BJ (cell line): ENCODE results near the gene ZBTB32. TPM values are rescaled to one million over a fixed set of nuclear protein-coding genes. Genes with fewer than 3 reads are reported as not detected.

ENCODE experiments used
- CTCF ChIA-PET: fragments of 350-600 bp; formaldehyde crosslinking; extraction: SDS; loops from one replicate; lab custom pipeline; 2021; ENCODE audit warnings: antibody characterized with exemption, inconsistent platforms; lab: Yijun Ruan, JAX
- POLR2A ChIA-PET: fragments of 300-600 bp; sonication (Branson Sonifier 250); formaldehyde crosslinking; extraction: SDS; loops from one replicate; lab custom pipeline; 2021; ENCODE audit warnings: antibody characterized with exemption; lab: Charles Lee
- DNase-seq: peaks from one replicate; pipeline ENCODE4 v3.0.0-alpha.2; 2011; ENCODE audit warnings: low read depth
- H3K27me3 ChIP-seq: 2 replicates; pipeline ENCODE4 v1.6.0; 2011; ENCODE audit warnings: low read length; ENCODE audit not compliant: control insufficient read depth, insufficient read depth
- H3K36me3 ChIP-seq: 2 replicates; pipeline ENCODE4 v1.5.1; 2011; ENCODE audit warnings: low read length; ENCODE audit not compliant: control insufficient read depth, insufficient read depth
- H3K4me3 ChIP-seq: 2 replicates; pipeline ENCODE4 v1.5.1; 2011; ENCODE audit warnings: low read depth, mild to moderate bottlenecking, control low read depth, low read length
- polyA plus RNA-seq: library from polyadenylated mRNA; depleted of rRNA; stranded (reverse); fragments of >200 nt; gene quantifications from 2 replicates; pipeline ENCODE4 v1.2.3, GENCODE V29; 2011
- TF ChIP-seq, protein P1 (sequence below): IDR thresholded peaks from 2 replicates; pipeline ENCODE4 v1.5.1; 2011; ENCODE audit warnings: low read depth, mild to moderate bottlenecking, control low read depth, inconsistent platforms, low read length, moderate library complexity; ENCODE audit not compliant: insufficient read depth

The ZBTB32 gene
- polyA plus RNA-seq, 1 experiment = not detected

DNA sequence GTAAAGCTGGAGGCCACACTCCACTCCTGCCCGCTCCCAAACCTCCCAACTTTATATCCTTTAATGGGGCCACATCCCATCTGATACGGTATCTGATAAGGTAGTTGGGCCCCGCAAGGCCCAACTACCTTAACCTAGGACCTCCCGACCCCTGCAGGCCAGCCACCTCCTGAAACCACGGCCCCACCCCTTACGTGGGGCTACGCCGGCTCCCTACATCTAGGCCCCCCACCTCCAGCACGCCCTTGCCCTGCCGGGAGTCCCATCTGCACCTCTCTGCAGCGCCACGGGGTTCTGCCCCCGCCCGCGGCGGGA lies 35.7 kb downstream of the ZBTB32 start:
- no peak for DNase-seq
- Histone ChIP-seq H3K4me3 (peak overlapping the region; percentile 53), H3K27me3 (no peaks in the 10 kb centered on the region), H3K36me3 (peaks cover 29% of the 10 kb centered on the region)
- TF ChIP-seq, protein P1, sequence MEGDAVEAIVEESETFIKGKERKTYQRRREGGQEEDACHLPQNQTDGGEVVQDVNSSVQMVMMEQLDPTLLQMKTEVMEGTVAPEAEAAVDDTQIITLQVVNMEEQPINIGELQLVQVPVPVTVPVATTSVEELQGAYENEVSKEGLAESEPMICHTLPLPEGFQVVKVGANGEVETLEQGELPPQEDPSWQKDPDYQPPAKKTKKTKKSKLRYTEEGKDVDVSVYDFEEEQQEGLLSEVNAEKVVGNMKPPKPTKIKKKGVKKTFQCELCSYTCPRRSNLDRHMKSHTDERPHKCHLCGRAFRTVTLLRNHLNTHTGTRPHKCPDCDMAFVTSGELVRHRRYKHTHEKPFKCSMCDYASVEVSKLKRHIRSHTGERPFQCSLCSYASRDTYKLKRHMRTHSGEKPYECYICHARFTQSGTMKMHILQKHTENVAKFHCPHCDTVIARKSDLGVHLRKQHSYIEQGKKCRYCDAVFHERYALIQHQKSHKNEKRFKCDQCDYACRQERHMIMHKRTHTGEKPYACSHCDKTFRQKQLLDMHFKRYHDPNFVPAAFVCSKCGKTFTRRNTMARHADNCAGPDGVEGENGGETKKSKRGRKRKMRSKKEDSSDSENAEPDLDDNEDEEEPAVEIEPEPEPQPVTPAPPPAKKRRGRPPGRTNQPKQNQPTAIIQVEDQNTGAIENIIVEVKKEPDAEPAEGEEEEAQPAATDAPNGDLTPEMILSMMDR = no peak
- CTCF ChIA-PET = interaction anchor here (0.6 to 1.3 kb wide), 5 partner anchors 8 to 84 kb away, joined by 3 to 6 read pairs (median 4); no protein-coding TSS in a partner anchor
- POLR2A ChIA-PET = interaction anchor here (0.6 kb wide), 1 partner anchor 10 kb away, joined by 4 read pairs; no protein-coding TSS in a partner anchor

DNA sequence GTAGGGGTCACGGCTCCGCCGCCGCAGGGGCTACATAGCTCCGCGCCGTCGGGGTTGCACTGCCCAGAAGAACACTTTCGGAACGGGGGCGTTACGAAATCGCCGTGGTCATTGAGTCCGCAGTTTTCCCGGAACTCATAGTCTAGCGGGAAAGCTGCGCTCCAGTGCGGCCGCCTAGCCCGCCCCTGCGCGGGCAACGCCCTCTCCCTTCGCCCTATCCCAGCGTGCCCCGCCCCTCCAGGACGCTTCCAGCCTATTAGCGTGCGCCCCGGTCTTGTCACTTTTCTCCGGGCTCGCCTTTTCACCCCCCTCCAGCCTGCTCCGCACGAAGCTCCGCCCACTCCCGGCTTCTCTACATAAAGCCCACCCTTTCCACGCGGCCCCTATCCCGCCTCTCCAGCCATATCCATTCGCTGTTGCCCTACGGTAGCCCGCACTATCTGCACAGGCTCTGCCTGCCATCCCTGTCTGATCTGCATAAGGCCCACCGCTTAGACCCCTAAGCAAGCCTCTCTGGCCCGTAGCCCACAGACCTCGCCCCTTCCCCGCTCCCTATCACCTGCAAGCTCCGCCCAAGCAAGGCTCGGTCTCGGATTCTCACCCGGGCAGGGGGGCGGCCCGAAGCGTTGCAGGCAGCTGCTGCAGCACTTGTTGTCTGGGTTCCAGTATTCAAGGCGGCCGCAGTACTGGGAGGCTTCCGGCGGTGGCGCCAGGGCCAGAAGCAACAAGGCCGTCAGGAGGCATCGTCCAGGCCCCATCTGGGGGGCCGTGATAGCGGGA lies 36.3 kb downstream of the ZBTB32 start:
- peak; percentile 76 for DNase-seq
- no peaks in the 10 kb centered on the region for H3K27me3 ChIP-seq
- POLR2A ChIA-PET = interaction anchor here (0.6 to 0.8 kb wide), 2 partner anchors 10 to 22 kb away, joined by 3 to 4 read pairs; no protein-coding TSS in a partner anchor
- CTCF ChIA-PET = interaction anchor here (0.6 to 1.3 kb wide), 5 partner anchors 9 to 85 kb away, joined by 3 to 6 read pairs (median 4); no protein-coding TSS in a partner anchor
- peaks cover 24% of the 10 kb centered on the region for H3K36me3 ChIP-seq
- peak overlapping the region; percentile 53 for H3K4me3 ChIP-seq
- TF ChIP-seq, protein P1 = peak; percentile 38; the same call in 1 of the 2 replicates

DNA sequence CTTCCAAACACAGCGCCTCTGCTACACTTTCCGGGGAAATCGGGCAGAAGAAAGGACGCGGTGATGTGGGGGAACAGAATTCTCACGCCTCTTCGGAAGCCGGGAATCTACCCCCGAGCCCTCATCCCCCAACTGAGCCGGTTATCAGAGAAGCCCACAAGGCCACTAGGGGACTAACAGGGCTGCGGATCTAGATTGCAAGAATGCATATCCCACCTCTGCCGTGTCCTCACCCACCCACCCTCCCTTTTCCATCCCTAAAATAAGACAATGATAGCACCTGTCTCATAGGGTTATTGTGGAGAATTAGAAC lies 36.8 kb downstream of the ZBTB32 start:
- Histone ChIP-seq H3K36me3 (peaks cover 24% of the 10 kb centered on the region), H3K4me3 (peak overlapping the region; percentile 52), H3K27me3 (no peaks in the 10 kb centered on the region)
- TF ChIP-seq, protein P1 = no peak
- POLR2A ChIA-PET = interaction anchor here (0.8 kb wide), 1 partner anchor 22 kb away, joined by 3 read pairs; no protein-coding TSS in a partner anchor
- no peak for DNase-seq
- CTCF ChIA-PET = interaction anchor here (1.0 to 1.2 kb wide), 2 partner anchors 39 to 47 kb away, joined by 4 to 6 read pairs; no protein-coding TSS in a partner anchor

DNA sequence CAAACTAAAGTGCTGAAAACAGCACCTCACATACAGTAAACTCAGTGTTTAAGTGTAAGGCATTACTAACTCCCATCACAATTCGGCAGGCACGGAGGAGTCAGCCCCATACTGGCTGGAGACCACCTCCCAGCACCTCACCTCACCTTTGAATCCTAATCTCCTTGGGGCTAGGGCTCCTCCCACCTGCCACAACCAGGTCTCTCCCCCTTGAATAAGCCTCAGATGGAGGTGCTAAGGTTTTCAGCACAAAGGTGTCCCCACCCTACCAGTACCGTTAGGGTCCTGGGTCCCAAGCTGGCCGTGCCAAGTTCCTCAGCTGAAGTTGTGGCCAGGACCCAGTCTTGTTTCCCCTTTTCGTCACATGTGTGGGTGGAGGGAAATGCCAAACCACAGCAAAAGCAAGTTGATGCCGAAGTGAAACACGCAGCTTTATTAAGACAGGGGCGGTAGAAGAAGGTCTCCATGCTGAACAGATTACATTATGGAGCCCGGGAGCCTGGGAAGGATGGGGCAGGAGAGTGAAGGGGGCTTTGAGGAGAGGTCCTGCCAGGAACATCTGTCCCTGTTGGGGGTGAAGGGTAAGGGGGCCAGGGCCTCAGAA lies 37.9 kb downstream of the ZBTB32 start, which contains the start of gene IGFLR1:
Gene IGFLR1, minus strand, starts transcription at position 332 of the 604 bp plus-strand sequence. CDS start 1,272 bp downstream, outside the sequence.
- POLR2A ChIA-PET = no interaction called here
- CTCF ChIA-PET = no interaction called here
- TF ChIP-seq, protein P1 = no peak
- Histone ChIP-seq H3K36me3 (peaks cover 15% of the 10 kb centered on the region), H3K27me3 (no peaks in the 10 kb centered on the region), H3K4me3 (no peak within 1 kb of the TSS)
- no peak for DNase-seq
